GM18508 (cell line): ENCODE data around the gene NXF1.
A peak's percentile ranks its signal among the peaks of the same experiment; 100 is the strongest.
"Not testable (repeated sequence)": the region's sequence is repeated elsewhere in the genome, so short reads cannot be mapped to it uniquely, and the experiment has no call there.

ENCODE experiments used
- ATAC-seq: cut with Tn5 transposase; IDR thresholded peaks from one replicate; pipeline ENCODE4 v1.9.1; 2021; ENCODE audit warnings: moderate number of reproducible peaks; ENCODE audit not compliant: insufficient read depth, unreplicated experiment

The NXF1 gene

GRCh38 chr11:62788991-62789390 is 16.2 kb downstream of the NXF1 start:
- ATAC-seq: no peak

GRCh38 chr11:62787005-62787759 is 18.1 kb downstream of the NXF1 start, which contains the start of gene TMEM179B:
TMEM179B (plus strand) TSS chr11:62787402; CDS start chr11:62787432, 30 bp downstream.
- peak; percentile 40 for ATAC-seq

DNA sequence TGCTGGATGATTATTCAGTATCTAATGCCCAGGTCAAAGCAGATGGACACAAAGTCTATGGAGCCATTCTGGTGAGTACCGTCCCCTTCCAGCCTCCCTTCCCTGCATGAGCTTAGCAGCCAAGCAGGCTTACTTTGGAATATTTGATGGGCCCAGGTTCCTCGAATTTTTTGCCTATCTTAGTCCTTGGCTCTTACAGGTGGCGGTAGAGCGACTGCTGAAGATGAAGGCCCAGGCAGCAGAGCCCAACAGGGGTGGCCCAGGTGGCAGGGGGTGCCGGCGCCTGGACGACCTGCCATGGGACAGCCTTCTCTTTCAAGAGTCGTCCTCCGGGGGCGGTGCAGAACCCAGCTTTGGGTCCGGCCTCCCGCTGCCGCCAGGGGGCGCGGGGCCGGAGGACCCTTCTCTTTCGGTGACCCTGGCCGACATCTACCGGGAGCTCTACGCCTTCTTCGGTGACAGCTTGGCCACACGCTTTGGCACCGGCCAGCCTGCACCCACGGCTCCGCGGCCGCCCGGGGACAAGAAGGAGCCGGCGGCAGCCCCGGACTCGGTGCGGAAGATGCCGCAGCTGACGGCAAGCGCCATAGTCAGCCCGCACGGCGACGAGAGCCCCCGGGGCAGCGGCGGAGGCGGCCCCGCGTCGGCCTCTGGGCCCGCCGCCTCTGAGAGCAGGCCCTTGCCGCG is 18.8 kb downstream of the NXF1 start:
- ATAC-seq: no peak

DNA sequence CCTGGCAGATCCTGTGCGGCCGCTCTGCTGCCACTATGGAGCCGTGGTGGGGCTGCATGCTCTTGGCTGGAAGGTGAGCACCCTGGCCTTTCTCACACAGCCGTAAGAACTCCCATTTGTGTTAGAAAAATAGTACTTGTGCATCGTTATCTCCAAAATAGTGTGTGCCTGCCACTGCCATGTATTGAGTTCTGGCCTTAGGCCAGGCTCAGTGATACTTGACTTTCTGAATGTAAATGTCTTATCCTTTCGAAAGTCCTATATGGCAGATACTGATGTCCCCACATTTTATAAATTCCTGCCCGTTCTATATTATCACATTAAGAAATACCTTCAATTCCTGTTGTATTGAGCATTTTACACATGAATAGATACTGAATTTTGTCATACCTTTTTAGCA is 22.5 kb downstream of the NXF1 start:
- ATAC-seq: no peak

DNA sequence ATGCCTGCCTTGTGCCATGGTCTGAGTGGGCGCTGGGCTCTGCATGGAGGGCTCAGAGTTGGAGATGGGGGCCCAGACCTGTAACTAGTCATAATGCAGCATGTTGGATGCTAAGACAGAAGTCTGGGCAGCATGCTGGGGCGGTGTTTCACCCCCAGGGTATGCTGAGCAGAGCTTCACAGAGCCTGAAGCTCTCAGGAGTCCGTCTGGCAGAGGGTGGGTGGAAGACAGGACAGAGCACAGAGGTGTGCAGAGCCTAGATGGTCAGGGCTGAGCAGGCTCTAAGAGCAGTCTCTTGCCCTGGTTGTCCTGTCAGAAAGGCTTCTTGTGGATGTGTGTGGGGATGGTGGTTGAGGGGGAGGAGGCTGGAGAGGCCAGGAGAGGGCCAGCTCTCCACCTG is 26.8 kb downstream of the NXF1 start:
- ATAC-seq: no peak

GRCh38 chr11:62777389-62777788 is 27.9 kb downstream of the NXF1 start:
- ATAC-seq: no peak

GRCh38 chr11:62775646-62776045 is 29.6 kb downstream of the NXF1 start:
- ATAC-seq: no peak

DNA sequence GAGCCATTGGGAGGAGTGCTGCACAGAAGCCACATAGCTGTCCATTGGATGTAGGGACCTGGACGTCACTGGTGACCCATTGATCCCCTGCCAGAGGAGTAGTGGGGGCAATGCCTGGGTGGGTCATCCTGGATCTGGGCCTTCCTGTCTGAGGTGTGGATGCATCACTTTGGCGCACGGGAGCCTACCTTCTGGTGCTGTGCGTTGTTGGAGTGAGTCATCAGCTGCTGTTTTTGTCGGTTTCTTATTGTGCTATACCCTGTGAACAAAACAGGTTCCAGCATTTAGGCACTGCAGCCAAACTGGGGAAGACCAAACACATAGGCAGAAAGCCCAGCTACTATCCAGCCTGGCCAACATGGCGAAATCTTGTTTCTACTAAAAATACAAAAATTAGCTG is 30.8 kb downstream of the NXF1 start:
- no peak for ATAC-seq

- peak; percentile 53 for ATAC-seq
Measured at GRCh38 chr11:62771144-62772021, 33.9 kb downstream of the NXF1 start, which contains the start of gene TAF6L. TAF6L (plus strand) TSS chr11:62771396; CDS start chr11:62775784, 4,388 bp downstream.

DNA sequence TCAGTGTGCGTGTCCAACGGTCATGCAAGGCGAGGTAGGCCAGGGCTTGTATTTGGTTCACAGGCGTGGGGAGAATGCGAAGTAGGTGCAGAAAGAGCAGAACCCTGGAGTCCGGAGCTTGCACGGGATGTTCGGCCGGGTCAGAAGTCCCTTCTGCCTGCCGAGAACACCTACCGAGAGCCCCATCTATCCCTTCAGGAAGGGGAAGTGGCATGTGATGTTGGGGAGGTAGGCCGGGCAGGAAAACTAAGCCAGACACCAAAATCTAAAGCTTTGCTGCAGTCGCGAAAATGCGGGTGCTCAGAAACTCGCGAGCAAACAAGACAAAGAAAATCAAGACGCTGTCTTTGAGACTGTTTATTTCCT is 34.5 kb downstream of the NXF1 start:
- ATAC-seq: peak; percentile 4

- not testable (repeated sequence) for ATAC-seq
Measured at GRCh38 chr11:62760867-62761227, 44.4 kb downstream of the NXF1 start.

DNA sequence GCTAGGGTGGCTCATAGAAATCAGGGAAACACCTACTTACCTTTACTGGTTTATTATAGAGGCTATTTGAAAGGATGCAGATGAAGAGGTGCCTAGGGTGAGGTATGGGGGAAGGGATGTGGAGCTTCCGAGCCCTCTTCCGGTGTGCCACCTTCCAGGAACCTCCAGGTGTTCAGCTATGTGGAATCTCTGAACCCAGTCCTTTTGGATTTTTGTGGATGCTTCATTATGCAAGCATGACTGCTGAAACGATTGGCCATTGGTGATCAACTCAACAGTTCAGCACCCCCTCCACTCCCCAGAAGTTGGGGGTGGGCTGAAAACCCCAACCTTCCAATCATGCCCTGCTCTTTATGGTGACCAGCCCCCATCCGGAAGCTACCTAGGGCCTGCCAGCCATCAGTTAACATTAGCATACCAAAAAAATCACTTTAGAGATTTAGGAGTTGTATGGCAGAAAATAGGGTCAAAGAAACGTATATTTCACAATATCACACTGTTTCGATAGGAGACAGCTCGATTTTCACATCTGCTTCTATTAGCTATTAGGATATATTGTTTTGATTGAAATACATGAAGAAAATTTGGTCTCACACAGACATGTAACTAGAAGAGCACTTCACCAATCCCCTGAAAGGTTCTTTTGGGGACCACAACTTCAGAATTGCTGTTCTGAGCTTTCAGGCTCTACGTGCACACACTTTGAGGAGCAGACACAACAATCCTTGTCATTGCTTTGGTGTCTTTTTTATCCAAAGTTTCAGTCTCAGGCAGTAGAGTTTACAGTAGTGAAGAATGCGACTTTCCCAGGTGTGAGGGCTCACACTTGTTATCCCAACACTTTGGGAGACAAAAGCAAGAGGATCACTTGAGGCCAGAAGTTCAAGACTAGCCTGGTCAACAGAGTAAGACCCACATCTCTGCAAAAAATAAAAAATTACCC is 47.1 kb downstream of the NXF1 start:
- ATAC-seq: no peak

DNA sequence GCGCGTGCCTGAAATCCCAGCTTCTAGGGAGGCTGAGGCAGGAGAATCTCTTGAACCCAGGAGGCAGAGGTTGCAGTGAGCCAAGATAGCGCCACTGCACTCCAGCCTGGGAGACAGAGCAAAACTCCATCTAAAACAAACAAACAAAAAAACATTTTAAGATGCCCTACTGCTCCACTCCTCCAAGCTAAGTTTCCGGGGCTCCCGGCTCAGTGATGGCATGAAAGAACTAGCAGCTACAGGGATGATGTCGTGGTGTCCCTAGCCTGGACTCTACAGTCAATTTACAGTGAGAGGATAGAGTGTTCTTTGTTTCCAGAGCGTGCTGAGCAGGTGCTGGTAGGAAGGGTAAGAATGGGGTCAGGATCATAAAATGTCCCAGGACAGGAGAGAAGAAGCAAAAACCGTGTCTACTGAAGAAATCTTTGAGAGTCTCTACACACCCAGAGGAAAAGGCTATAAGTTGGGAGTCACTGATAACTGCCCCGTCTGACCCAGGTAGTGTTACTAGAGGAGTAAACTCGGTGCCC is 50.1 kb downstream of the NXF1 start:
- ATAC-seq: no peak

DNA sequence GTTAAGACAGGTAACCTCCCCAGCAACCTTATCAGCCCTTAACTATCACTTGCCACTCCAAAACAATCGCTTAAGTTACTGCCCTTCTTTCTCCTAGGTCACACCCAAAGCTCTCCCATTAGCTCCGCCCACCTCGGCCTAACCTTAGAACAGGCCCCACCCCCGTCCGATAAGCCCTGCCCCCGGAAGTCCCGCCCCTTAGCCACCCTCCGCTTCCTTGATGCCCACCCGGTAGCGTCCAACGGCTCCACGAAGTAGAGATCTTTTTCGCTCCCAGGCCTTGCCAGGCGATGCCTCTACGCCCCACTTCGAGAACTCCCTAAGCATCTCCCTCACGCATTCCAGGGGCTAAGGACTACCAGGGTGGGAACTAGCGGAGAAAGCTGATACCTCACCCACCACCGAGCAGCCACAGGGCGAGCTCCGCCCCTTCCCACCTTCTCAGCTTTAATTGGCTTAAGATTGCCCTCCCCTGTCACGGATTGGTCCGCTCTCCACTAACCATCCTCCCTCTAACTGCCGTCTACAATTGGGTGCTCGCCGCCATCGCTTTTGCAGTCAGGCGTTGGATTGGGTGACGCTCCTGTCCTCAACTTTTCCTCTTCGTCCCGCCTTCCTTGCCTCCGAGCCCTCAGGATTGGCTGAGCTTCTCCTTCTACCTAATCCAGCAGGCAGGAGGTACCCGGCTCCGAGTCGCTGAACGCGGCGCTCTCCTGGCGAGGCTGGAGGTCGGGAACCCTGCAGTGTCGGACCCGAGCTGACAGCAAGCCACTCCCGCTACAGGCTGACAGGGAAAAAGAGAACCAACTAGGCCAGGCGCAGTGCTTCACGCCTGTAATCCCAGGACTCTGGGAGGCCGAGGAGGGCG is 51.3 kb downstream of the NXF1 start, which contains the start of gene ZBTB3:
Gene ZBTB3, minus strand, starts transcription at position 425 of the 868 bp plus-strand sequence. CDS start 496 bp downstream, outside the sequence.
- ATAC-seq: peak; percentile 89

DNA sequence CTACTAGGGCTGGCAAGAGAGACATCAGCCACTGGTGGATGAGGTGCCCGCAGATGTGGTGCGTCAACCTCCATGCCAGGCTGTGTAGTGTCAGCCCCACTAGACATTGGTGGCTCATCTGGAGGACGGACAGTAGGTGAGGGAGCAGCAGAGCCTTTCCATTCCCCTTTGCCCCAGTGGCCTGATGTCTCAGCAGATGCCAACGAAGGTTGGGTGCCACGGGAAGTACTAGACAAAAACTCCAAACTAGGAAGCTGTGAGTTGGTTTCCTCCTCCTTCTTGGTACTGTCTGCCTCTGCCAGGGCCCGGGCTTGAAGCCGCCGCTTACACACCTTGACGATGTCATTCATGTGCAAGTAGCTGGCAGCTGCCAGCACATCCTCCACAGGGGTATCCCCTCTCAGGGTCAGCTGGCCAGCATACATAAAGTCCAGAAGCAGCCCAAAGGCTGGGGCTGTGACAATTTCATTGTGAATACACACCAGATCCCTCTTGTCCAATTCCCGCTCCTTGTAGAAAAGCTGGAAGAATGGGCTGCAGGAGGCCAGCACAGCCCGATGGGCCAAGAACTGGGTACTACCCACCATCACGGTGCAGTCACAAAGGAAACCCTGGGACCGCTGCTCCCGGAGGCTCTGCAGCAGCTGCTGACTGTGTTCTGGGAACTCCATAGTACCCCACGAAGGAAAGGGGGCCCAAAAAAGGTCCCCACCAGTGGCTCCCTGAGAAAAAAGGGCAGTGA is 52.1 kb downstream of the NXF1 start:
- no peak for ATAC-seq

- ATAC-seq: no peak
Measured at GRCh38 chr11:62752177-62752785, 53.0 kb downstream of the NXF1 start.

DNA sequence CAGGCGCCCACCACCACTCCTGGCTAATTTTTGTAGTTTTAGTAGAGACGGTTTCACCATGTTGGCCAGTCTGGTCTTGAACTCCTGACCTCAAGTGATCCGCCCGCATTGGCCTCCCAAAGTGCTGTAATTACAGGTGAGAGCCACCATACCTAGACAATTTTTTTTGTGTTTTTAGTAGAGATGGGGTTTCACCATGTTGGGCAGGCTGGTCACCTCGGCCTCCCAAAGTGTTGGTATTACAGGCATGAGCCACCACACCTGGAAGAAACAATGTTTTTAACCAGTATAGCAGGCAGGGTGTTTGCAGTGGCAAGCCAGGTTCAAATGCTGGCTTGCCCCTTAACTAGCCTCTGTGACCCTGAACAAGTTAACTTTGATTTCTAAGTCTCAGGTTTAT is 55.3 kb downstream of the NXF1 start:
- ATAC-seq: not testable (repeated sequence)
